NCI-H2171 treated with DMSO at 0.1 percent for 48 hours (cell line): ENCODE measurements around the gene TAS1R1.
A peak's percentile ranks its signal among the peaks of the same experiment; 100 is the strongest.

Source experiments
- DNase-seq: peaks from one replicate; lab custom pipeline; 2025; lab: John Stamatoyannopoulos, UW

Gene TAS1R1

DNA sequence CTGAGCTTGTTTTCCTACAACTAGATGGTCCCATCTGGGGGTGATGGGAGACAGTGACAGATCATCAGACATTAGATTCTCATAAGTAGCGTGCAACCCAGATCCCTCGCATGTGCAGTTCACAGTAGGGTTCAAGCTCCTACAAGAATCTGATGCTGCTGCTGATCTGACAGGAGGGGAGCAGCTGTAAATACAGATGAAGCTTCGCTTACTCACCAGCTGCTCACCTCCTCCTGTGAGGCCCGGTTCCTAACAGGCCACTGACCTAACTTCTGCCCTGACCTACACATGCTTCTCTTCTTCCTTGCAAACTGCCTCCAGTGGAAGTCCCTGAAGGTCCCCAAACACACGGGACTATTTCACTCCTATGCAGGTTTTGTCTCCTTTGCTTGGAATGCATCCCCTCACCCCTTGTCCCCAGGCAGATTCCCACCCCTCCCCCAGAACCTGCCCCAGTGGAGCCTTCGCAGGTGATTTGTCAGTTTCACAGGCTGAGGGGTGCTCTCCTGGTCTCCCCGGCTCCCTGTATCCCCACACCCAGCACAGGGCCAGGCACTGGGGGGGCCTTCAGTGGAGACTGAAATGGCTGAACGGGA lies 19.0 kb downstream of the TAS1R1 start:
- peak; percentile 49 for DNase-seq

DNA sequence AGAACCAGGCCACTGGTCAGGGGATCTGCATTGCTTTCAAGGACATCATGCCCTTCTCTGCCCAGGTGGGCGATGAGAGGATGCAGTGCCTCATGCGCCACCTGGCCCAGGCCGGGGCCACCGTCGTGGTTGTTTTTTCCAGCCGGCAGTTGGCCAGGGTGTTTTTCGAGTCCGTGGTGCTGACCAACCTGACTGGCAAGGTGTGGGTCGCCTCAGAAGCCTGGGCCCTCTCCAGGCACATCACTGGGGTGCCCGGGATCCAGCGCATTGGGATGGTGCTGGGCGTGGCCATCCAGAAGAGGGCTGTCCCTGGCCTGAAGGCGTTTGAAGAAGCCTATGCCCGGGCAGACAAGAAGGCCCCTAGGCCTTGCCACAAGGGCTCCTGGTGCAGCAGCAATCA lies 19.7 kb downstream of the TAS1R1 start:
- DNase-seq = no peak

DNA sequence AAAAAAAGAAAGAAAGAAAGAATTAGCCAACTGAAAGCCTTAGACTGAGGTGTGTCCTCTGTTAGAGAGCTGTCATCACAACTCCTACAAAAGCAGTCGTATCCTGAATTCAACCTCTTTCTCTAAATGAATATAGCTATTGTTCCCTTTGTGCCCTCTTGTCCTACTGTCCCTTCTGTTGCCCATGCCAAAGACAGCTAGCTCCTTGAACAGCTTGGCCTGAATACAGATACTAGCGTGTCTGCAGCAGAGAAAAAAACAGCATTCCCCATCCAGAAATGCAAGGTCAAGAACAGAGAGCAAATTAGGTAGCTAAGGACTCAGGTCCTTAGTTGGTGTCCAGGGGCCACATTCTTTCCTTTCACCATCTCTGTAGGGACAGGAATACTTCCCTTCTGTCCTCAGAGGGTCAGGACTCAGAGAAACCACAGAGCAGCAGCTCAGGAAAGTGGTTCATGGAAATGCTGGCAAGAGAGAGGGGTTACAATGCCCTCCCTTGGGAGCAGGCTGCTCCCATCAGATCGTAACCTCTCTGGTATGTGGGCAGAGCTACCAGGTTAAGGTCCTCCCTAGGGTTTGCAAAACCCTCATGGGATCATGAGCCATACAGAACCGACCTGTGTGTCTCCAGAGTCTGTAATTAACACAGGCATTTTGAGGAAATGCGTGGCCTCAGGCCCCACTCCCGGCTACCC lies 22.9 kb downstream of the TAS1R1 start:
- no peak for DNase-seq

- no peak for DNase-seq
Observed at GRCh38 chr1:6578624-6579373, 23.7 kb downstream of the TAS1R1 start.

DNA sequence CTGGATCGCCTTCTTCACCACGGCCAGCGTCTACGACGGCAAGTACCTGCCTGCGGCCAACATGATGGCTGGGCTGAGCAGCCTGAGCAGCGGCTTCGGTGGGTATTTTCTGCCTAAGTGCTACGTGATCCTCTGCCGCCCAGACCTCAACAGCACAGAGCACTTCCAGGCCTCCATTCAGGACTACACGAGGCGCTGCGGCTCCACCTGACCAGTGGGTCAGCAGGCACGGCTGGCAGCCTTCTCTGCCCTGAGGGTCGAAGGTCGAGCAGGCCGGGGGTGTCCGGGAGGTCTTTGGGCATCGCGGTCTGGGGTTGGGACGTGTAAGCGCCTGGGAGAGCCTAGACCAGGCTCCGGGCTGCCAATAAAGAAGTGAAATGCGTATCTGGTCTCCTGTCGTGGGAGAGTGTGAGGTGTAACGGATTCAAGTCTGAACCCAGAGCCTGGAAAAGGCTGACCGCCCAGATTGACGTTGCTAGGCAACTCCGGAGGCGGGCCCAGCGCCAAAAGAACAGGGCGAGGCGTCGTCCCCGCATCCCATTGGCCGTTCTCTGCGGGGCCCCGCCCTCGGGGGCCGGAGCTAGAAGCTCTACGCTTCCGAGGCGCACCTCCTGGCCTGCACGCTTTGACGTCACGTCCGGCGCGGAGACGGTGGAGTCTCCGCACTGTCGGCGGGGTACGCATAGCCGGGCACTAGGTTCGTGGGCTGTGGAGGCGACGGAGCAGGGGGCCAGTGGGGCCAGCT lies 24.4 kb downstream of the TAS1R1 start, which contains the start of gene ZBTB48:
TSS of gene ZBTB48 (plus strand) at position 621 of the 745 bp plus-strand sequence. CDS start 616 bp downstream, outside the sequence.
- DNase-seq = peak; percentile 95

DNA sequence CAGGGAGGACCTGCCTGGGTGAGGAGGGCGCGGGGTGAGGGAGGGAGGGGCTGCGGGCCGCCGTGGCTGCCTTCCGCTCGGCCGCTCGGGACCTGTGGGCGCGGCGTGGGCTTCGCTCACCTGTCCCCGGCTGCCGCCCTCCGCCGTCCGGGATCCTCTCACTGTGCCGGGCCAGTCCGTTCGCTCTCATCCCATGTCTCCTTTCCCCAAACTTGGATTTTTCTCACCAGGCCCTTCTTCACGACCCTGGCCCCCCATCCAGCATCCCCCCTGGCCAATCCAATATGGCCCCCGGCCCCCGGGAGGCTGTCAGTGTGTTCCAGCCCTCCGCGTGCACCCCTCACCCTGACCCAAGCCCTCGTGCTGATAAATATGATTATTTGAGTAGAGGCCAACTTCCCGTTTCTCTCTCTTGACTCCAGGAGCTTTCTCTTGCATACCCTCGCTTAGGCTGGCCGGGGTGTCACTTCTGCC lies 25.0 kb downstream of the TAS1R1 start:
- DNase-seq = no peak

- no peak for DNase-seq
Observed at GRCh38 chr1:6580593-6581409, 25.7 kb downstream of the TAS1R1 start.

- no peak for DNase-seq
Observed at GRCh38 chr1:6581561-6582305, 26.6 kb downstream of the TAS1R1 start.

DNA sequence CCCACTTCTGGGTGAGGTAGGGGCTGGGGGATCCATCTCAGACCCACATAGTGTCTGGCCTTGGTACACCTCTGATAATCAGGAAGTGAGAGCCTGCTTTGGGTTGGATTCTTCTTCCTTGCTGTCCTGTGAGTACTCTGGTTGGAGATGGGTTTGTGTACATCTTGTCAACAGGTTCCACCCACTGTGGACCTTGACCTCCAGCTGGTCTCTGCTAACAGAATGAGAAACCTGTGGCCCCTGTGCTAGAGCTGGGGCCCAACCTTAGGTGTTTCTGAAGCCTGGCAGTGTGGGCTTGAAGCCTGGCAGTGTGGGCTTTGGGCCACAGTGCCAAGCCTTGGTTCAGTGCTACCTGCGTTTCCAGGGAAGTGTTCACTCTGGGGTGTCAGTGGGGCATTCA lies 27.3 kb downstream of the TAS1R1 start:
- DNase-seq = no peak

- DNase-seq = no peak
Observed at GRCh38 chr1:6584126-6585080, 29.3 kb downstream of the TAS1R1 start.

DNA sequence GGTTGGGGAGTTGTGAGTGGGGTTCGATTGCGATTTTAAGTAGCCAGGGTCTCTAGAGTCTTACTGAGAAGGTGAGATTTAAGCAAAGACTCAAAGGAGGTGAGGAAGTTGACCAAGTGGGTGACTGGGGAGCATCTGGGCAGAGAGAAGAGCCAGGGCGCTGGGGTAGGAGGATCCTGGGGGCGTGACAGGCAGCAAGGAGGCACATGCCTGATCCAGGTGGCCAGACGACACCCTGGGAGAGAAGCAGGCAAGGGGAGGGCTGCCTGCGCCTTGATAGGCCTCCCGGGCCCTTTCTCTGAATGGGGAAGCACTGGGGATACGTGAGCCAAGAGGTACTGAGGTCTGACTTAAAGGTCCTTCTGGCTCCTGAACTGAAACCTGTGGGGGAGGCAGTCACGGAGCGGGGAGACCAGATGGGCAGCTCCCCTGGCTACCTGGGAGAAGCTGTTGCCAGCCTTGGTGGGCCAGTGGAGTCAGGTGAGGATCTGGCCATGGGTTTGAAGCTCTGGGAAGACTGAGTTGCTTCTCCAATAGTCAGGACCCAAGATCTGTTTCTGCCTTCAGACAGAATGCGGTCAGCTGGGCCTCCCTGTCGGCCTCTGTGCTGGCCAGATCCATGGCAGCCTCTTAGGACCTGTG lies 30.1 kb downstream of the TAS1R1 start:
- peak; percentile 25 for DNase-seq

GRCh38 chr1:6585841-6586240 lies 30.7 kb downstream of the TAS1R1 start:
- no peak for DNase-seq

- DNase-seq = no peak
Observed at GRCh38 chr1:6586404-6586816, 31.3 kb downstream of the TAS1R1 start.

GRCh38 chr1:6587261-6588005 lies 32.3 kb downstream of the TAS1R1 start:
- DNase-seq = no peak

DNA sequence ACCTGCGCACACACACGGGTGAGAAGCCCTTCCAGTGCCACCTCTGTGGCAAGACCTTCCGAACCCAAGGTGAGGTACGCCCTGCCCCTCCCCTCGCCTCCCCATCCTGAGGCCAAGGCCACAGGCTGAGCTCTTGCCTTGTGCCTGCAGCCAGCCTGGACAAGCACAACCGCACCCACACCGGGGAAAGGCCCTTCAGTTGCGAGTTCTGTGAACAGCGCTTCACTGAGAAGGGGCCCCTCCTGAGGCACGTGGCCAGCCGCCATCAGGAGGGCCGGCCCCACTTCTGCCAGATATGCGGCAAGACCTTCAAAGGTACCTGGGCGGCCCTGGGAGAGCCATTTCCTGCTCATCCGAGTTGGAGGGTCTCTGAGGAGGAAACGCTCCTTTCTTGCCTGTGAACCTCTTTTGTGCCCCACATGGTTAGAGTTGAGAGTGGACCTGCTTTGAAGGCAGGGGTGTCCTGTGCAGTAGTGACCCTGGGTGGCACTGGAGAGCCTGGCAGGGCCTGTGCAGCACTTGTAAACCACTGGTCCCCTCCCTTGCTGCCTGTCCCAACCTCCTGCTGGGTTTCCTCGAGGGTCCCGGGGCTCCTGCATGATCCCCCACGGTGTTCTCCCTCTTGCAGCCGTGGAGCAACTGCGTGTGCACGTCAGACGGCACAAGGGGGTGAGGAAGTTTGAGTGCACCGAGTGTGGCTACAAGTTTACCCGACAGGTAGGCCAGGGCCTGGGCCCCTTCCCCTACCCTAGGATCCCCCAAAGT lies 33.2 kb downstream of the TAS1R1 start:
- no peak for DNase-seq

DNA sequence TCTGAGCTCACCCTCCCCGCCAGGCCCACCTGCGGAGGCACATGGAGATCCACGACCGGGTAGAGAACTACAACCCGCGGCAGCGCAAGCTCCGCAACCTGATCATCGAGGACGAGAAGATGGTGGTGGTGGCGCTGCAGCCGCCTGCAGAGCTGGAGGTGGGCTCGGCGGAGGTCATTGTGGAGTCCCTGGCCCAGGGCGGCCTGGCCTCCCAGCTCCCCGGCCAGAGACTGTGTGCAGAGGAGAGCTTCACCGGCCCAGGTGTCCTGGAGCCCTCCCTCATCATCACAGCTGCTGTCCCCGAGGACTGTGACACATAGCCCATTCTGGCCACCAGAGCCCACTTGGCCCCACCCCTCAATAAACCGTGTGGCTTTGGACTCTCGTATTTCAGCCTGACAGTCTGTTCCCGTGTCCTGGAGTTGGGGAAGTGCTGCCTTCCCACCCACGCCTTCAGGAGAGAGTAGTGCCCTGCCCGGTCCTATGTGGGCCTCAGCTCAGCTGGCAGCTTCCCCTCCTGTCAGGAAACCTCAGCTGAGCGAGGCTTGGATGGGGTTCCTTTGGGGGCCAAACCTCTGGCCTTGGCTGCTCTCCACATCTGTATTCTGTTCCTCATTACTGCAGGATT lies 33.9 kb downstream of the TAS1R1 start:
- DNase-seq = no peak

GRCh38 chr1:6590046-6590445 lies 34.9 kb downstream of the TAS1R1 start:
- DNase-seq = no peak
